ENCODE measurements around the gene CRYAB.
"Not testable (repeated sequence)": the region's sequence is repeated elsewhere in the genome, so short reads cannot be mapped to it uniquely, and the experiment has no call there.

CRYAB gene

GRCh38 chr11:111933176-111933575 is 21.6 kb upstream of the CRYAB start:
- DNase-seq: not testable (repeated sequence)

- no peak for DNase-seq
Measured at GRCh38 chr11:111932611-111932950, 21.0 kb upstream of the CRYAB start.

- no peak for DNase-seq
Measured at GRCh38 chr11:111930472-111930871, 18.9 kb upstream of the CRYAB start.

GRCh38 chr11:111926505-111927391 is 15.2 kb upstream of the CRYAB start:
- DNase-seq: peak; percentile 98

GRCh38 chr11:111925953-111926352 is 14.4 kb upstream of the CRYAB start:
- no peak for DNase-seq

GRCh38 chr11:111923951-111924350 is 12.4 kb upstream of the CRYAB start:
- no peak for DNase-seq

- DNase-seq: no peak
Measured at GRCh38 chr11:111923351-111923788, 11.8 kb upstream of the CRYAB start.

GRCh38 chr11:111922803-111923202 is 11.2 kb upstream of the CRYAB start:
- no peak for DNase-seq

- no peak for DNase-seq
Measured at GRCh38 chr11:111921541-111922230, 10.1 kb upstream of the CRYAB start.

- no peak for DNase-seq
Measured at GRCh38 chr11:111920908-111921307, 9.3 kb upstream of the CRYAB start.

GRCh38 chr11:111918390-111919256 is 7.1 kb upstream of the CRYAB start, which contains the start of gene C11orf52:
Gene C11orf52 (plus strand): TSS chr11:111918913. CDS start chr11:111918973, 60 bp downstream.
- peak; percentile 7 for DNase-seq

GRCh38 chr11:111917788-111918187 is 6.2 kb upstream of the CRYAB start:
- no peak for DNase-seq

- no peak for DNase-seq
Measured at GRCh38 chr11:111917312-111917711, 5.7 kb upstream of the CRYAB start.

- DNase-seq: no peak
Measured at GRCh38 chr11:111916768-111917167, 5.2 kb upstream of the CRYAB start.

GRCh38 chr11:111913997-111914396 is 2.4 kb upstream of the CRYAB start:
- DNase-seq: no peak

GRCh38 chr11:111913031-111913861 is 1.7 kb upstream of the CRYAB start:
- no peak for DNase-seq

GRCh38 chr11:111912535-111912934 is 965 bp upstream of the CRYAB start, which contains the start of gene HSPB2:
Gene HSPB2 (plus strand): TSS chr11:111912734. CDS start chr11:111912830, 96 bp downstream.
- DNase-seq: no peak

GRCh38 chr11:111910676-111911562 is 651 bp downstream of the CRYAB start:
- DNase-seq: no peak

GRCh38 chr11:111909378-111909777 is 2.2 kb downstream of the CRYAB start:
- peak; percentile 59 for DNase-seq

- DNase-seq: no peak
Measured at GRCh38 chr11:111908639-111909305, 2.8 kb downstream of the CRYAB start.
